Measurements from ENCODE around the gene FRMPD2.

- TF ChIP-seq CHD2 (IDR thresholded peaks at IDR 0.05; ENCODE audit: low read length, partially characterized antibody), result no peak
- TF ChIP-seq CBX8 (IDR thresholded peaks at IDR 0.05), result no peak
- no peak for TF ChIP-seq REST (IDR thresholded peaks at IDR 0.05)
- no peak for TF ChIP-seq CTCF (IDR thresholded peaks at IDR 0.05)
- TF ChIP-seq CEBPB (IDR thresholded peaks at IDR 0.05), result no peak
- TF ChIP-seq SMC3 (IDR thresholded peaks at IDR 0.05), result no peak
- no peak for TF ChIP-seq FOSL2 (IDR thresholded peaks at IDR 0.05)
- no peak for TF ChIP-seq FOSL2 (CRISPR knock-in tag; IDR thresholded peaks at IDR 0.05)
- no peak for TF ChIP-seq ZSCAN20 (CRISPR knock-in tag; IDR thresholded peaks at IDR 0.05)
- TF ChIP-seq HDAC2 (IDR thresholded peaks at IDR 0.05), result no peak
- TF ChIP-seq RFX5 (IDR thresholded peaks at IDR 0.05), result no peak
- no peak for TF ChIP-seq RCOR1 (IDR thresholded peaks at IDR 0.05; ENCODE audit: low read depth, low read length)
- no peak for TF ChIP-seq RAD21 (conservative IDR thresholded peaks at IDR 0.05 in 1 of 2, IDR thresholded peaks at IDR 0.05 in 1 of 2)
- TF ChIP-seq RARB (CRISPR knock-in tag; IDR thresholded peaks at IDR 0.05), result no peak
Observed at GRCh38 chr10:48205918-48206317, 68.6 kb downstream of the FRMPD2 start.

All from A549 (cell line).